Heart left ventricle (tissue), 13 donors: ENCODE results near the gene RAET1E.

Experiments
- CTCF ChIP-seq, 12 donors: fragments of 200-600 bp; sonication (generic) in 4 of 12; IDR thresholded peaks; one replicate each; pipeline versions ENCODE4 v1.5.0 to v1.8.0; 2018 to 2022; ENCODE audit warnings: antibody characterized with exemption in 12 of 12, mild to moderate bottlenecking in 5 of 12
- POLR2A ChIP-seq, 2 donors: fragments of 450-650 bp; IDR thresholded peaks; one replicate each; pipeline ENCODE4 v1.6.1; 2017; ENCODE audit warnings: antibody characterized with exemption in 2 of 2, mild to moderate bottlenecking in 2 of 2, moderate library complexity in 2 of 2
- donor health status: ischemic (EF 13 %, LVEDD 7.1; RV severe dilation, severe dysfunction).
- donor health status: DM: no; HTN: yes; CAD: no.
- donor health status: DM: no; HTN: no; CAD: no.
- donor health status: ischemic (EF 25% LVEDD 6.9; RV normal size, moderate dysfunction).
- donor health status: ischemic (EF 25% LVEDD 5.7; RV mildly dilated, moderate dysfunction).
- donor health status: ischemic (EF 35%, LVEDD 5.7; RV mildly dilated, moderate dysfunction).
- donor health status: nonischemic (EF 11% LVEDD 7.7; RV severe dilation, severe dysfunction).
- donor health status: DM: yes; HTN: yes; CAD: no.
- donor health status: PGD.
- donor health status: ischemic (EF 29% LVEDD 5.4; RV normal size, mild dysfunction).
- donor health status: nonischemic (EF 23%, LVEDD 6.1; RV moderate dilation, normal function).

GRCh38 chr6:149888659-149889058 lies 9.3 kb downstream of the RAET1E start:
- TF ChIP-seq POLR2A (IDR thresholded peaks at IDR 0.05) (no peak), CTCF (IDR thresholded peaks at IDR 0.05) (no peak)
